ENCODE data around the gene F8.

DNA sequence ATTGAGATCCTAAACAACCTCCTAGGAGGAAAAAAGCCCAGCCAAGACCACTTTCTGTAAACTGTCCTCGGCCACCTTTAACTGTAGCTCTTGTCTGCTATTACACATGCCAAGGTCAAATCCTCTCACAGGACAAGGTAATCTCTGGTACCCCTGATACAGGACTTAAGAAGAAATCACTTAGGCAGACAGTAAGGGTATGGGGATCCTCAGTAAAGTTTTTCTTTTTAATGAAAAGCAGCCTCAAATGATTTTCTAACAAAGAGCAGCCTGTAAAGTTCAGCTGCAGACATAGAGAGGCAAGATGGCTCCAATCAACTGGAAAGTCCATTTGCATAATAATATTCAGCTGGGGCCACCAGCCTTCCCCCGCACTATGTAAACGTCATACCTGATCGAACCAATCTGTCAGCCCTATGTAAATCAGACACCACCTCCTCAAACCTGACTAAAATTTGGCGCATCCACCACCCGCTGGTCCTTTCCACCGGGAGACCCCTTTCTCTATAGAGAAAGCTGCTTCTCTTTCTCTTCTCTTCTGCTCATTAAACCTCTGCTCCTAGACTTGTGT lies 202.7 kb downstream of the F8 start:
- no peak for TF ChIP-seq POLR2A (IDR thresholded peaks at IDR 0.05)
- TF ChIP-seq, protein P1, sequence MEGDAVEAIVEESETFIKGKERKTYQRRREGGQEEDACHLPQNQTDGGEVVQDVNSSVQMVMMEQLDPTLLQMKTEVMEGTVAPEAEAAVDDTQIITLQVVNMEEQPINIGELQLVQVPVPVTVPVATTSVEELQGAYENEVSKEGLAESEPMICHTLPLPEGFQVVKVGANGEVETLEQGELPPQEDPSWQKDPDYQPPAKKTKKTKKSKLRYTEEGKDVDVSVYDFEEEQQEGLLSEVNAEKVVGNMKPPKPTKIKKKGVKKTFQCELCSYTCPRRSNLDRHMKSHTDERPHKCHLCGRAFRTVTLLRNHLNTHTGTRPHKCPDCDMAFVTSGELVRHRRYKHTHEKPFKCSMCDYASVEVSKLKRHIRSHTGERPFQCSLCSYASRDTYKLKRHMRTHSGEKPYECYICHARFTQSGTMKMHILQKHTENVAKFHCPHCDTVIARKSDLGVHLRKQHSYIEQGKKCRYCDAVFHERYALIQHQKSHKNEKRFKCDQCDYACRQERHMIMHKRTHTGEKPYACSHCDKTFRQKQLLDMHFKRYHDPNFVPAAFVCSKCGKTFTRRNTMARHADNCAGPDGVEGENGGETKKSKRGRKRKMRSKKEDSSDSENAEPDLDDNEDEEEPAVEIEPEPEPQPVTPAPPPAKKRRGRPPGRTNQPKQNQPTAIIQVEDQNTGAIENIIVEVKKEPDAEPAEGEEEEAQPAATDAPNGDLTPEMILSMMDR (IDR thresholded peaks at IDR 0.05) = no peak
